K562 treated with DMSO at 1 percent for 24 hours (cell line): Measurements from ENCODE around the gene R3HDM4. TPM values are rescaled to one million over a fixed set of nuclear protein-coding genes. Genes with fewer than 3 reads are reported as not detected.

Source experiments
- total RNA-seq: library from RNA; unstranded; fragments of 300-600 nt; gene quantifications from 2 replicates; pipeline ENCODE4 v1.2.3, GENCODE V29; 2022; ENCODE audit warnings: low read depth; ENCODE audit not compliant: insufficient read depth

Gene R3HDM4
- 169 and 193 TPM in 2 replicates for total RNA-seq

DNA sequence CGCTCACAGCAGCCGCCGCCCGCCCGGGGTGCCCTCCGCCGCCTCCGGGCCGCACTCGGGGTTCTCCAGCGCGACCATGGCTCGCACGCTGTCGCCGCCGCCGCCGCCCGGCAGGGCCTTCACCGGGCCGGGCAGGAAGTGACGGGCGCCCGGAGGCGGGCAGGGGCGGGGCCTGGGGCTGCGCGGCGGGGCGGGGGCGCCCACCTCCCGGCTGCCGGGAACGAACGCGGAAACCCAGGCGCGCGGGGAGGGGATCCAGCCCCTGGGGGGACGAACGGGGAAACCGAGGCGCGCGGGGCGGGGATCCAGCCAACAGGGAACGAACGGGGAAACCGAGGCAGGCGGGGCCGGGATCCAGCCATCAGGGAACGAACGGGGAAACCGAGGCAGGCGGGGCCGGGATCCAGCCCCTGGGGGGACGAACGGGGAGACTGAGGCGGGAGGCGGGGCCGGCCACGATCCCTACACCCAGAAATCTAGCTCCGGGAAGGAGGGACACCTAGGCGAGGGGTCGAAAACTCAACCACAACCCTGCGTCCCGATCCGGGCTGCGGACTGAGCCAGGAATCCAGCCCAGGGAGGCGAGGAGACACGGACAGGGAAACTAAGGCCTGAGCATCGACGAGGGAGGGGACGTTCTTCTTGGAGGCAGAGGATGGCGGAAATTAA, at the start of gene R3HDM4:
R3HDM4 (minus strand) TSS at position 140 of the 669 bp plus-strand sequence; CDS start at position 78, 62 bp downstream.

DNA sequence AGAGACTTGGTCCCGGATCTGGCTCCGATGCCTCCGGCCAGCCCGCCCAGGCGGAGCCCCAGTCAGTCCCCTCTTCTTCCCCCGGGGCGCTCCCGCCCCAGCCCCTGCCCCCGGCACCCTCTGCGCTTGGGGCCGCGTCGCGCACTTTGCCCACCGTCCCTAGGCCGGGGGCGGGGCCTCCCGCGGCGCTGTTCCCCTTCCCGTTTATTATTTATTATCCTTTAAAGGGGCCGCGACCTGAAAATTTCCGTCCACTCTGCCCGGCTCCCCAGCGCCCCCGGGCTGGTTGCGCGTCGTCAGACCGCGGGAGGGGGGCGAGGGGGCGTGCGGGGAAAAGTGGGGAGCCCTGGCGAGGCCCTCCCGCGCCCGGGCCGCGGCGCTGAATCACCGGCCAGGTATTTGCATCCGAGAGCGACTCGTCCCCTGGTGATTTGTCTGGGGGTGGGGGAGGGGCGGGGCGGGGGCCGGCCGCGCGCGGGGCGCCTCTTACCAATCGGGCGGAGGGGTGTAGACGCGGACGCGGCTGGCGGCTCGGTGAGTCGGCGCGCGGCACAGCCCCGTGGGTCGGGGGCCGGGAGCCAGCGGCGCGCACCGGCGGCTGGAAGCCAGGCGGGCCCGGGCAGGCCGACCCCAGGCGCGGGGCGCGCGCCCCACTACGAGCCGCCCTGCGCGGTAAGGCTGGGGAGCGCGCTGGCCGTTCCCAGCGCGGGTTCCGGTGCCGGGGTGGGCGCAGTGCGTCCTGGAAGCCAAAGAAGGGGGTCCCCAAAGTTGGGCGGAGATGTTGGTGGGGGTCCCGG, 12.7 kb upstream of the R3HDM4 start, which contains the start of gene ARID3A:
ARID3A (plus strand) TSS at position 510 of the 797 bp plus-strand sequence. CDS start 3,494 bp downstream, outside the sequence.

DNA sequence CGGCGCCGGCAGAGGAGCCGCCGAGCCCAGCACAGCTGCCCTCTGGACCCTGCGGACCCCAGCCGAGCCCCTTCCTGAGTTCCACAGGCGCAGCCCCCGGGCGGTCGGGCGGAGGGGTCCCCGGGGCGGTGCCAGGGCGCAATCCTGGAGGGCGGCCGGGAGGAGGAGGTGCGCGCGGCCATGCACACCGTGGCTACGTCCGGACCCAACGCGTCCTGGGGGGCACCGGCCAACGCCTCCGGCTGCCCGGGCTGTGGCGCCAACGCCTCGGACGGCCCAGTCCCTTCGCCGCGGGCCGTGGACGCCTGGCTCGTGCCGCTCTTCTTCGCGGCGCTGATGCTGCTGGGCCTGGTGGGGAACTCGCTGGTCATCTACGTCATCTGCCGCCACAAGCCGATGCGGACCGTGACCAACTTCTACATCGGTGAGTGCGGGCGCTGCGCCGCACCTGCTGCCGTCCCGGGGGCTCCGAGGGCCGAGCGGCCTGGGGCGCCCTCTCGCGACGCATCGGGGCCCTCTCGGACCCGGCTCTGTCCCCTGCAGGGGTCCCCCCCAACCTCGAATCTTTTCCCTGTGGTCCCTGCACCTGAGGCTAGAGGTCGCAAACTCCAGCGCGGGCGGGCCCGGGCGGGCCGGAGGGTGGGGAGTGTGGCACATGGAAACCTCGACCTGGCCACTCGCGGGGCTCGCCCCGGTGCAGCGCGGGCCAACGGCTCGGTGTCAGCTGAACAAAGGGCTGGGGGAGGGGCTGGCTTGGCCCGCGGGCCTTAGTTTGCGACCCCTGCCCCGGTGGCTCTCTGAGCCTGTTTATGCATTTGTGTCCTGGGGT, 4.5 kb upstream of the R3HDM4 start, which contains the start of gene KISS1R:
KISS1R (plus strand) TSS at position 11 of the 829 bp plus-strand sequence; CDS start at position 181, 170 bp downstream.

DNA sequence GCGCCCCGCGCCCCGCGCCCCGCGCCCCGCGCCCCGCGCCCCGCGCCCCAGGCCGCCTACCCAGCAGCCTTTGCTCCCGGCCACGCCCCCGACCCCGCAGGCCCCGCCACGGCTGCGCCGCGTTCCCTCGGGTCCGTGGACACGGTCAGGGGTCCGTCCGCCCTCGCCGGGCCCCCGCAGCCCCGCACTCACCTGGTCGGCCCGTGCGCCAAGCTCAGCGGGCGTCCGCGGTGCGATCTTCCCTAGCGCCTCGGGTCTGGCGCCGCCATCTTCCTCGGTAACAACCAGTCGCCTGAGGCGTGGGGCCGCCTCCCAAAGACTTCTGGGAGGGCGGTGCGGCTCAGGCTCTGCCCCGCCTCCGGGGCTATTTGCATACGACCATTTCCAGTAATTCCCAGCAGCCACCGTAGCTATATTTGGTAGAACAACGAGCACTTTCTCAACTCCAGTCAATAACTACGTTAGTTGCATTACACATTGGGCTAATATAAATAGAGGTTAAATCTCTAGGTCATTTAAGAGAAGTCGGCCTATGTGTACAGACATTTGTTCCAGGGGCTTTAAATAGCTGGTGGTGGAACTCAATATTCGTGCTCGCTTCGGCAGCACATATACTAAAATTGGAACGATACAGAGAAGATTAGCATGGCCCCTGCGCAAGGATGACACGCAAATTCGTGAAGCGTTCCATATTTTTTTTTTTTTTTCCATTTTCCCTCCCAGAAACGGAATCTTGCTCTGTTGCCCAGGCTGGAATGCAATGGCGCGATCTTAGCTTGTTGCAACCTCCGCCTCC, 19.9 kb downstream of the R3HDM4 start, which contains the start of the genes MED16 and RNU6-9:
MED16 (minus strand) TSS at position 294 of the 796 bp plus-strand sequence. CDS start 2,056 bp downstream, outside the sequence.
RNU6-9 (plus strand) TSS at position 591 of the 796 bp plus-strand sequence.

DNA sequence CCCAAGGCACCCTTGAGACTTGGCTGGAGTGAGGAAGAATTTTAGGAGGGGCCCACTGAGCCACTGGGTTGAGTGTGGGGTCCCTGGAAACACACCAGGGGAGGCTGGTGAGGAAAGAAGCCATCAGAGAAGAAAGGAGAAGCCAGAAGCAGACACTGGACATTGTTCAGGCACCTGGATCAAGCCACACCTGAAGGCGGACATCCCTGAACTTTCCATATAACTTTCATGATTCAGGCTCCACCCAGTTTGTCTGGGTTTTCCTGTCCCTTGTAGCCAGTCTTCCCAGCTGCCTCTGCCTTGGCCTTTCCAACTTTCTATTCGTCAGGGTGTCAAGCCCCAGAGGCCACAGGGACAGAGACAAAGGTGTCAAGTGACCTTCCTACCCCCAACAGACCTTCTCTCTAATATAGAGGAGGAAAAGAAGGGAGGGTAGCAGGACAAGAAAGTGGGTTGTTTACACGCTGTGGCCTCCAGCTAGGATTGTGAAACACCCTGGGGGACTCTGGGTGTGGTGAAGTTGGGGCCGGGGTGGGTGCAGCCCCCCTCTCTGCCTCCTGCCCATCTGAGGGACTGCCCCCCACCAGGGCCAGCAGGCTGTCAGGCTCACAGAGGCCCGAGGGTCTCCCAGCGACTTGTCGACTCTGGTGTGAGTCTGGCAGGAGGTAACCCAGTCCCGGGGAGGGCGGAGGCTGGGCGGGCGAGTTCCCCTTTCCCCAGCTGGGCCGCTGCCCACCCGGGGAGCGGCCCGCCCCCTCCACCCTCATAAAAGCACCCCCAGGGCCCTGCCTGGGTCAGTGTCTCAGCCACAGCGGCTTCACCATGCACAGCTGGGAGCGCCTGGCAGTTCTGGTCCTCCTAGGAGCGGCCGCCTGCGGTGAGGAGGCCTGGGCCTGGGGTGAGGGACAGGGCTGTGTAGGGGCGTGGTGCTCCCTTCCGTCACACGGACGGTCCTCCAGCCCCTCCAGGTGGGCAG, 53.9 kb downstream of the R3HDM4 start, which contains the start of gene CFD:
CFD (plus strand) TSS at position 797 of the 976 bp plus-strand sequence; CDS start at position 823, 26 bp downstream.

DNA sequence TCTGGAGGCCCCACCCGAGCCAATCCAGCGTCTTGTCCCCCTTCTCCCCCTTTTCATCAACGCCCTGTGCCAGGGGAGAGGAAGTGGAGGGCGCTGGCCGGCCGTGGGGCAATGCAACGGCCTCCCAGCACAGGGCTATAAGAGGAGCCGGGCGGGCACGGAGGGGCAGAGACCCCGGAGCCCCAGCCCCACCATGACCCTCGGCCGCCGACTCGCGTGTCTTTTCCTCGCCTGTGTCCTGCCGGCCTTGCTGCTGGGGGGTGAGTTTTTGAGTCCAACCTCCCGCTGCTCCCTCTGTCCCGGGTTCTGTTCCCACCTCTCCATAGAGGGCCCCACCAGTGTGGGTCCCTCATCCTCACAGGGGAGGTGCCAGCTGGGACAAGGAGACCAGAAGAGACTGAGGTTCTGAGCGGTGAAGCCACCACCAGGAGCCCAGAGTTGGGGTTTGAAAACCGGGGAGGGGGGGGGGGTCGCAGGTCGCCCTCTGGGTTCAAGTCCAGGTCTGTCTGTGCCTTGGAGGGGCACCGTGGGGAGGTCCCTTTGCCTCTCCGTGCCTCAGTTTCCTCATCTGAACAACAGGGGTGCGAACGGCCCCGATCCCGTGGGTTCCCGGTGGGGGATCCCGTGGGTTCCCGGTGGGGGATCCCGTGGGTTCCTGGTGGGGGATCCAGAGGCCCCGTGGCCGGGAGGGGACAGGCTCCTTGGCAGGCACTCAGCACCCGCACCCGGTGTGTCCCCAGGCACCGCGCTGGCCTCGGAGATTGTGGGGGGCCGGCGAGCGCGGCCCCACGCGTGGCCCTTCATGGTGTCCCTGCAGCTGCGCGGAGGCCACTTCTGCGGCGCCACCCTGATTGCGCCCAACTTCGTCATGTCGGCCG, 60.6 kb downstream of the R3HDM4 start, which contains the start of gene ELANE:
ELANE (plus strand) TSS at position 168 of the 878 bp plus-strand sequence; CDS start at position 194, 26 bp downstream.

Other genes with a start within 250 kb of the R3HDM4 start
- gene FSTL3, start 236.8 kb downstream of the R3HDM4 start, total RNA-seq = 9.8 and 12.7 TPM in 2 replicates
- 18.9 and 21.6 TPM in 2 replicates for gene PRSS57, start 217.8 kb downstream of the R3HDM4 start, total RNA-seq
- gene PALM, start 204.3 kb downstream of the R3HDM4 start, total RNA-seq = 20.1 and 24.9 TPM in 2 replicates
- 0.25 TPM in 1 of 2 replicates, not detected in the other for gene MISP, start 162.1 kb downstream of the R3HDM4 start, total RNA-seq
- 331 and 361 TPM in 2 replicates for gene PTBP1, start 115.8 kb downstream of the R3HDM4 start, total RNA-seq
- gene PLPPR3, start 91.3 kb downstream of the R3HDM4 start, total RNA-seq = 26.9 and 33.9 TPM in 2 replicates
- gene AZU1, start 85.4 kb downstream of the R3HDM4 start, total RNA-seq = 1.3 and 1.6 TPM in 2 replicates
- gene PRTN3, start 72.2 kb downstream of the R3HDM4 start, total RNA-seq = 0.87 and 1.3 TPM in 2 replicates
- not detected in 2 replicates for gene ELANE, start 60.9 kb downstream of the R3HDM4 start, total RNA-seq
- gene CFD, start 53.6 kb downstream of the R3HDM4 start, total RNA-seq = 64.6 and 67.7 TPM in 2 replicates
- 58.2 and 66.2 TPM in 2 replicates for gene MED16, start 20.0 kb downstream of the R3HDM4 start, total RNA-seq
- gene RNU6-9, start 19.7 kb downstream of the R3HDM4 start, total RNA-seq = not detected in 2 replicates
- gene KISS1R, start 4.1 kb upstream of the R3HDM4 start, total RNA-seq = 4.8 and 5.2 TPM in 2 replicates
- 72.0 and 83.1 TPM in 2 replicates for gene ARID3A, start 12.8 kb upstream of the R3HDM4 start, total RNA-seq
- 89.2 and 91.4 TPM in 2 replicates for gene WDR18, start 71.1 kb upstream of the R3HDM4 start, total RNA-seq
- gene GRIN3B, start 87.2 kb upstream of the R3HDM4 start, total RNA-seq = 0.66 and 0.73 TPM in 2 replicates
- 234 and 259 TPM in 2 replicates for gene TMEM259, start 107.9 kb upstream of the R3HDM4 start, total RNA-seq
- gene RNU6-2, start 108.3 kb upstream of the R3HDM4 start, total RNA-seq = not detected in 2 replicates
- 103 and 109 TPM in 2 replicates for gene CNN2, start 113.4 kb upstream of the R3HDM4 start, total RNA-seq
- 68.1 and 68.5 TPM in 2 replicates for gene ABCA7, start 126.9 kb upstream of the R3HDM4 start, total RNA-seq
- 26.5 and 30.6 TPM in 2 replicates for gene ARHGAP45, start 153.9 kb upstream of the R3HDM4 start, total RNA-seq
- 298 and 316 TPM in 2 replicates for gene POLR2E, start 182.2 kb upstream of the R3HDM4 start, total RNA-seq
- 1,084 and 1,166 TPM in 2 replicates for gene GPX4, start 190.8 kb upstream of the R3HDM4 start, total RNA-seq